Measurements from ENCODE around the gene KLK7.

The KLK7 gene

GRCh38 chr19:51005248-51005647 is 21.5 kb upstream of the KLK7 start:
- Histone ChIP-seq H4K20me1 (ENCODE audit: low read depth, low read length) (no peaks in the 10 kb centered on the region), H3F3A (ENCODE audit: insufficient read depth) (no peaks in the 10 kb centered on the region), H3K9me2 (replicated peaks; ENCODE audit: insufficient read depth, low read length) (no peaks in the 10 kb centered on the region), H3K36me3 (ENCODE audit: low read length) (no peaks in the 10 kb centered on the region), H3K9me3 (ENCODE audit: insufficient read depth, low read length) (no peaks in the 10 kb centered on the region), H3K4me2 (ENCODE audit: low read depth, low read length, poor library complexity, severe bottlenecking) (no peak overlapping the region), H3K27ac (ENCODE audit: low read depth, low read length) (no peak overlapping the region), H3K27me3 (ENCODE audit: low read length) (no peaks in the 10 kb centered on the region), H3K9ac (ENCODE audit: low read length) (no peak overlapping the region), H3K79me2 (ENCODE audit: insufficient read depth, low read length) (no peaks in the 10 kb centered on the region), H2AFZ (ENCODE audit: low read depth, low read length, severe bottlenecking) (no peak overlapping the region), H3K4me3 (ENCODE audit: insufficient read depth, low read length, poor library complexity, severe bottlenecking) (no peak overlapping the region)
- TF ChIP-seq CTCF (IDR thresholded peaks at IDR 0.05; ENCODE audit: insufficient read depth, low read length, poor library complexity, severe bottlenecking) (no peak), EZH2phosphoT487 (conservative IDR thresholded peaks at IDR 0.05; ENCODE audit: low read length) (no peak)

GRCh38 chr19:51003316-51003715 is 19.6 kb upstream of the KLK7 start:
- H3K79me2 ChIP-seq (ENCODE audit: insufficient read depth, low read length): no peaks in the 10 kb centered on the region
- H3K4me2 ChIP-seq (ENCODE audit: low read depth, low read length, poor library complexity, severe bottlenecking): no peak overlapping the region
- H3K27ac ChIP-seq (ENCODE audit: low read depth, low read length): no peak overlapping the region
- H2AFZ ChIP-seq (ENCODE audit: low read depth, low read length, severe bottlenecking): no peak overlapping the region
- no peaks in the 10 kb centered on the region for H4K20me1 ChIP-seq (ENCODE audit: low read depth, low read length)
- no peak for TF ChIP-seq EZH2phosphoT487 (conservative IDR thresholded peaks at IDR 0.05; ENCODE audit: low read length)
- TF ChIP-seq CTCF (IDR thresholded peaks at IDR 0.05; ENCODE audit: insufficient read depth, low read length, poor library complexity, severe bottlenecking): no peak
- H3K9ac ChIP-seq (ENCODE audit: low read length): no peak overlapping the region
- no peaks in the 10 kb centered on the region for H3K9me2 ChIP-seq (replicated peaks; ENCODE audit: insufficient read depth, low read length)
- no peaks in the 10 kb centered on the region for H3K9me3 ChIP-seq (ENCODE audit: insufficient read depth, low read length)
- H3F3A ChIP-seq (ENCODE audit: insufficient read depth): no peaks in the 10 kb centered on the region
- H3K27me3 ChIP-seq (ENCODE audit: low read length): no peaks in the 10 kb centered on the region
- no peak overlapping the region for H3K4me3 ChIP-seq (ENCODE audit: insufficient read depth, low read length, poor library complexity, severe bottlenecking)
- no peaks in the 10 kb centered on the region for H3K36me3 ChIP-seq (ENCODE audit: low read length)

GRCh38 chr19:51002542-51003311 is 19.0 kb upstream of the KLK7 start:
- no peak overlapping the region for H3K27ac ChIP-seq (ENCODE audit: low read depth, low read length)
- no peaks in the 10 kb centered on the region for H4K20me1 ChIP-seq (ENCODE audit: low read depth, low read length)
- H3K4me3 ChIP-seq (ENCODE audit: insufficient read depth, low read length, poor library complexity, severe bottlenecking): no peak overlapping the region
- no peaks in the 10 kb centered on the region for H3K36me3 ChIP-seq (ENCODE audit: low read length)
- no peak overlapping the region for H2AFZ ChIP-seq (ENCODE audit: low read depth, low read length, severe bottlenecking)
- H3K27me3 ChIP-seq (ENCODE audit: low read length): no peaks in the 10 kb centered on the region
- H3K9me3 ChIP-seq (ENCODE audit: insufficient read depth, low read length): no peaks in the 10 kb centered on the region
- TF ChIP-seq CTCF (IDR thresholded peaks at IDR 0.05; ENCODE audit: insufficient read depth, low read length, poor library complexity, severe bottlenecking): no peak
- no peak for TF ChIP-seq EZH2phosphoT487 (conservative IDR thresholded peaks at IDR 0.05; ENCODE audit: low read length)
- H3K9ac ChIP-seq (ENCODE audit: low read length): no peak overlapping the region
- no peaks in the 10 kb centered on the region for H3K9me2 ChIP-seq (replicated peaks; ENCODE audit: insufficient read depth, low read length)
- no peaks in the 10 kb centered on the region for H3F3A ChIP-seq (ENCODE audit: insufficient read depth)
- no peaks in the 10 kb centered on the region for H3K79me2 ChIP-seq (ENCODE audit: insufficient read depth, low read length)
- no peak overlapping the region for H3K4me2 ChIP-seq (ENCODE audit: low read depth, low read length, poor library complexity, severe bottlenecking)

Data from SU-DHL-6 (cell line).